Vagina (tissue), 2 donors: Measurements from ENCODE around the gene MYO9A.

ENCODE experiments used
- POLR2A ChIP-seq, 2 donors: fragments of 450-650 bp; IDR thresholded peaks; one replicate each; pipeline ENCODE4 v1.6.1; 2017; ENCODE audit warnings: antibody characterized with exemption in 2 of 2, mild to moderate bottlenecking in 2 of 2, moderate library complexity in 2 of 2
- POLR2AphosphoS5 ChIP-seq, 2 donors: sonication (generic); formaldehyde crosslinking; IDR thresholded peaks; one replicate each; pipeline ENCODE4 v1.9.0; 2017; ENCODE audit warnings: antibody characterized with exemption in 2 of 2, mild to moderate bottlenecking in 2 of 2, low read depth in 1 of 2; ENCODE audit not compliant: insufficient read depth in 1 of 2
- TF ChIP-seq, protein P1 (sequence below), 3 experiments: fragments of 450-650 bp in 2 of 3; fragments of 200-600 bp in 1 of 3; sonication (generic) in 1 of 3; IDR thresholded peaks; one replicate each; pipeline ENCODE4 v1.5.1; 2017 to 2019; ENCODE audit warnings: antibody characterized with exemption in 3 of 3, mild to moderate bottlenecking in 2 of 3, moderate library complexity in 2 of 3

GRCh38 chr15:71806452-71806931 lies 311.5 kb downstream of the MYO9A start:
- TF ChIP-seq, protein P1, sequence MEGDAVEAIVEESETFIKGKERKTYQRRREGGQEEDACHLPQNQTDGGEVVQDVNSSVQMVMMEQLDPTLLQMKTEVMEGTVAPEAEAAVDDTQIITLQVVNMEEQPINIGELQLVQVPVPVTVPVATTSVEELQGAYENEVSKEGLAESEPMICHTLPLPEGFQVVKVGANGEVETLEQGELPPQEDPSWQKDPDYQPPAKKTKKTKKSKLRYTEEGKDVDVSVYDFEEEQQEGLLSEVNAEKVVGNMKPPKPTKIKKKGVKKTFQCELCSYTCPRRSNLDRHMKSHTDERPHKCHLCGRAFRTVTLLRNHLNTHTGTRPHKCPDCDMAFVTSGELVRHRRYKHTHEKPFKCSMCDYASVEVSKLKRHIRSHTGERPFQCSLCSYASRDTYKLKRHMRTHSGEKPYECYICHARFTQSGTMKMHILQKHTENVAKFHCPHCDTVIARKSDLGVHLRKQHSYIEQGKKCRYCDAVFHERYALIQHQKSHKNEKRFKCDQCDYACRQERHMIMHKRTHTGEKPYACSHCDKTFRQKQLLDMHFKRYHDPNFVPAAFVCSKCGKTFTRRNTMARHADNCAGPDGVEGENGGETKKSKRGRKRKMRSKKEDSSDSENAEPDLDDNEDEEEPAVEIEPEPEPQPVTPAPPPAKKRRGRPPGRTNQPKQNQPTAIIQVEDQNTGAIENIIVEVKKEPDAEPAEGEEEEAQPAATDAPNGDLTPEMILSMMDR (IDR thresholded peaks at IDR 0.05), result no peak
- no peak for TF ChIP-seq POLR2AphosphoS5 (IDR thresholded peaks at IDR 0.05; ENCODE audit: insufficient read depth in 1 of 2, low read depth in 1 of 2)
- TF ChIP-seq POLR2A (IDR thresholded peaks at IDR 0.05), result no peak
